NB4 (cell line): ENCODE data around the gene TNP2.
A peak's percentile ranks its signal among the peaks of the same experiment; 100 is the strongest.

Experiments used
- DNase-seq: peaks from one replicate; pipeline ENCODE4 v3.0.0; 2010; ENCODE audit warnings: low read depth
- H3K4me3 ChIP-seq: one replicate; pipeline ENCODE4 v1.5.1; 2011; ENCODE audit warnings: mild to moderate bottlenecking, low read depth, low read length, moderate library complexity
- MAX ChIP-seq: IDR thresholded peaks from 2 replicates; pipeline ENCODE4 v1.6.1; 2011; ENCODE audit warnings: low read depth, low read length
- MYC ChIP-seq: IDR thresholded peaks from 2 replicates; pipeline ENCODE4 v1.6.1; 2011; ENCODE audit warnings: low read depth, low read length
- POLR2A ChIP-seq: IDR thresholded peaks from 2 replicates; pipeline ENCODE4 v1.6.1; 2011; ENCODE audit warnings: mild to moderate bottlenecking; ENCODE audit not compliant: insufficient read length; ENCODE audit errors: extremely low read depth
- TF ChIP-seq, protein P1 (sequence below): IDR thresholded peaks from one replicate; pipeline ENCODE4 v1.5.1; 2012; ENCODE audit warnings: low read depth, low read length

The TNP2 gene

GRCh38 chr16:11307639-11308492 is 38.7 kb upstream of the TNP2 start:
- H3K4me3 ChIP-seq, result no peak overlapping the region
- TF ChIP-seq, protein P1, sequence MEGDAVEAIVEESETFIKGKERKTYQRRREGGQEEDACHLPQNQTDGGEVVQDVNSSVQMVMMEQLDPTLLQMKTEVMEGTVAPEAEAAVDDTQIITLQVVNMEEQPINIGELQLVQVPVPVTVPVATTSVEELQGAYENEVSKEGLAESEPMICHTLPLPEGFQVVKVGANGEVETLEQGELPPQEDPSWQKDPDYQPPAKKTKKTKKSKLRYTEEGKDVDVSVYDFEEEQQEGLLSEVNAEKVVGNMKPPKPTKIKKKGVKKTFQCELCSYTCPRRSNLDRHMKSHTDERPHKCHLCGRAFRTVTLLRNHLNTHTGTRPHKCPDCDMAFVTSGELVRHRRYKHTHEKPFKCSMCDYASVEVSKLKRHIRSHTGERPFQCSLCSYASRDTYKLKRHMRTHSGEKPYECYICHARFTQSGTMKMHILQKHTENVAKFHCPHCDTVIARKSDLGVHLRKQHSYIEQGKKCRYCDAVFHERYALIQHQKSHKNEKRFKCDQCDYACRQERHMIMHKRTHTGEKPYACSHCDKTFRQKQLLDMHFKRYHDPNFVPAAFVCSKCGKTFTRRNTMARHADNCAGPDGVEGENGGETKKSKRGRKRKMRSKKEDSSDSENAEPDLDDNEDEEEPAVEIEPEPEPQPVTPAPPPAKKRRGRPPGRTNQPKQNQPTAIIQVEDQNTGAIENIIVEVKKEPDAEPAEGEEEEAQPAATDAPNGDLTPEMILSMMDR, result no peak
- TF ChIP-seq POLR2A, result no peak
- TF ChIP-seq MAX, result no peak
- TF ChIP-seq MYC, result no peak
- peak; percentile 39 for DNase-seq

GRCh38 chr16:11306997-11307638 is 38.0 kb upstream of the TNP2 start:
- no peak overlapping the region for H3K4me3 ChIP-seq
- TF ChIP-seq, protein P1, result no peak
- TF ChIP-seq MYC (no peak), POLR2A (no peak), MAX (no peak; the same call in 1 of the 2 replicates)
- DNase-seq, result peak; percentile 93

GRCh38 chr16:11306381-11306780 is 37.3 kb upstream of the TNP2 start:
- TF ChIP-seq MAX (no peak), POLR2A (no peak), MYC (no peak)
- TF ChIP-seq, protein P1, result no peak
- peak; percentile 56 for DNase-seq

GRCh38 chr16:11303405-11304138 is 34.4 kb upstream of the TNP2 start:
- no peak for DNase-seq
- H3K4me3 ChIP-seq, result no peak overlapping the region
- TF ChIP-seq POLR2A, result no peak
- TF ChIP-seq MAX, result no peak
- TF ChIP-seq, protein P1, result no peak
- TF ChIP-seq MYC, result no peak

More at GRCh38 chr16:11306381-11306780, 37.3 kb upstream of the TNP2 start:
- no peak overlapping the region for H3K4me3 ChIP-seq

DNA sequence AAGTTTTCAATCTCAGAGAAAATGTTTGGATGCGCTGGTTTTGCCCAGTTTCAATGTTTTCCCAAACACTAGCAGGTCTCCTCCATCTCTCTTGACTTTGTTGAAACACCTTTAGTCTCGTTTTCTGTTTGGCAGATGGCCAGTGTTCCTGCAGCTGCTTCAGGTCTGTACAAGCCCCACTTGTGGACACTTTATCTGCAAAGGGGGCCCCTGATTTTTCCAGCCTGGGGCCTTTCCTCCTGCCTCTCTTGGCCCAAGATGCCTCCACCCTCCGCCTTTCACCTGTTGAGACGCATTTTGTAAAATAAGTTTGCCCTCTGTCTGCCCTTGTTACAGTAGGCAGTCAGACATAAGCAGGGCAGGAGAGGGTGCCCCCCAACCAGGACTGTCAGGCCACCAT is 33.9 kb upstream of the TNP2 start:
- TF ChIP-seq, protein P1, result no peak
- TF ChIP-seq MAX, result no peak
- no peak for TF ChIP-seq POLR2A
- no peak for TF ChIP-seq MYC
- DNase-seq, result no peak
- H3K4me3 ChIP-seq, result no peak overlapping the region
